K562 (cell line): ENCODE results near the gene NUP43. TPM values are rescaled to one million over a fixed set of nuclear protein-coding genes. Genes with fewer than 3 reads are reported as not detected.

ENCODE experiments used
- ATAC-seq: fragments of 200-7000 bp; cut with Tn5 transposase; 3 replicates; pipeline ENCODE4 v1.9.1; 2020; ENCODE audit warnings: moderate library complexity
- BruUV-seq: library from RNA; stranded (reverse); fragments of 400-500 nt; replicated peaks from 2 replicates; lab custom pipeline; 2021; lab: Mats Ljungman, UMichigan
- CTCF ChIA-PET: fragments of 300-600 bp; formaldehyde crosslinking; extraction: SDS; loops from one replicate; lab custom pipeline; 2021; ENCODE audit warnings: low intra/inter-chr PET ratio; lab: Yijun Ruan, JAX
- POLR2A ChIA-PET: fragments of 300-600, 350-650 bp; sonication (Branson Sonifier 250); formaldehyde crosslinking; extraction: SDS; loops from one replicate; lab custom pipeline; 2021; ENCODE audit warnings: antibody characterized with exemption, inconsistent platforms; lab: Yijun Ruan, JAX
- DNase-seq, 4 experiments: peaks; one replicate each; pipeline versions ENCODE4 v3.0.0 to v3.0.0-alpha.2; 2011 to 2018; ENCODE audit warnings: low spot score in 3 of 4, mixed read lengths in 3 of 4; ENCODE audit errors: extremely low read depth in 1 of 4
- FAIRE-seq: peaks from 2 replicates; lab custom pipeline; 2011; peaks lifted over from hg19 to GRCh38; lab: Jason Lieb, UNC
- H2AFZ ChIP-seq: 2 replicates; pipeline ENCODE4 v1.6.0; 2011; ENCODE audit warnings: low read depth, low read length, control low read depth, inconsistent platforms
- H3K27ac ChIP-seq: fragments of 200-600 bp; 3 replicates; pipeline ENCODE4 v1.8.0; 2011; ENCODE audit warnings: low read depth, mild to moderate bottlenecking, control low read depth, inconsistent platforms, low read length, moderate library complexity, mixed read lengths; ENCODE audit errors: extremely low read depth
- H3K27me3 ChIP-seq, 2 experiments: fragments of 300-600 bp in 1 of 2; 2 replicates in 1 of 2; 3 replicates in 1 of 2; pipeline versions ENCODE4 v1.6.0 to v1.8.0; 2011; ENCODE audit warnings: inconsistent platforms in 2 of 2, low read length in 2 of 2, mild to moderate bottlenecking in 1 of 2, mixed read lengths in 1 of 2, moderate library complexity in 1 of 2; ENCODE audit not compliant: control insufficient read depth in 2 of 2, insufficient read depth in 2 of 2
- H3K36me3 ChIP-seq: fragments of 300-600 bp; 3 replicates; pipeline ENCODE4 v1.8.0; 2011; ENCODE audit warnings: mild to moderate bottlenecking, low read length, inconsistent platforms; ENCODE audit not compliant: control insufficient read depth, insufficient read depth
- H3K4me1 ChIP-seq, 2 experiments: fragments of 200-600 bp in 1 of 2; replicated peaks in 1 of 2; 2 replicates in 1 of 2; 3 replicates in 1 of 2; pipeline versions ENCODE4 v1.5.1 to v1.8.0; 2011; ENCODE audit warnings: inconsistent platforms in 2 of 2, low read length in 2 of 2, mild to moderate bottlenecking in 1 of 2, mixed read lengths in 1 of 2, moderate library complexity in 1 of 2; ENCODE audit not compliant: control insufficient read depth in 2 of 2, insufficient read depth in 2 of 2
- H3K4me2 ChIP-seq: 2 replicates; pipeline ENCODE4 v1.6.1; 2011; ENCODE audit warnings: low read length, control low read depth, inconsistent platforms, mixed read lengths; ENCODE audit not compliant: insufficient read depth
- H3K4me3 ChIP-seq: fragments of 200-600 bp; sonication (generic), shearing (Covaris generic); 2 replicates; pipeline ENCODE4 v1.5.1; 2016; ENCODE audit warnings: control low read depth, inconsistent platforms
- H3K79me2 ChIP-seq: fragments of 200-600 bp; 3 replicates; pipeline ENCODE4 v1.8.0; 2011; ENCODE audit warnings: low read length, inconsistent platforms; ENCODE audit not compliant: control insufficient read depth, insufficient read depth
- H3K9ac ChIP-seq, 2 experiments: 2 replicates each; pipeline versions ENCODE4 v1.6.0 to v1.6.1; 2011; ENCODE audit warnings: low read depth in 2 of 2, low read length in 2 of 2, control low read depth in 1 of 2, inconsistent platforms in 1 of 2, mild to moderate bottlenecking in 1 of 2, mixed read lengths in 1 of 2; ENCODE audit not compliant: insufficient read depth in 1 of 2
- H3K9me1 ChIP-seq: one replicate; pipeline ENCODE4 v1.6.0; 2011; ENCODE audit warnings: inconsistent platforms, mild to moderate bottlenecking, low read length, moderate library complexity; ENCODE audit not compliant: control insufficient read depth, insufficient read depth
- H3K9me3 ChIP-seq: replicated peaks from 2 replicates; pipeline ENCODE4 v1.5.1; 2011; ENCODE audit warnings: low read depth, low read length, inconsistent platforms; ENCODE audit not compliant: control insufficient read depth, insufficient read depth
- H4K20me1 ChIP-seq: replicated peaks from 2 replicates; pipeline ENCODE4 v1.6.1; 2011; ENCODE audit warnings: low read length, inconsistent platforms, mixed read lengths; ENCODE audit not compliant: control insufficient read depth, insufficient read depth
- CEBPB ChIP-seq: fragments of 450-650 bp; IDR thresholded peaks from 2 replicates; pipeline ENCODE4 v1.6.1; 2016; ENCODE audit warnings: missing genetic modification characterization, missing compliant biosample characterization
- CEBPG ChIP-seq, 3 experiments: fragments of 200-800 bp in 1 of 3; sonication (Bioruptor generic) in 1 of 3; sonication (generic) in 1 of 3; formaldehyde crosslinking in 1 of 3; IDR thresholded peaks in 2 of 3; conservative IDR thresholded peaks in 1 of 3; 2 replicates each; pipeline versions ENCODE4 v1.6.1 to v1.8.0; 2016 to 2022; ENCODE audit warnings: missing compliant biosample characterization in 2 of 3, missing genetic modification characterization in 2 of 3, mild to moderate bottlenecking in 1 of 3, missing genetic modification reagents in 1 of 3
- POLR2AphosphoS5 ChIP-seq: IDR thresholded peaks from 2 replicates; pipeline ENCODE4 v1.6.1; 2011; ENCODE audit warnings: mild to moderate bottlenecking, low read depth, low read length, moderate library complexity; ENCODE audit not compliant: control insufficient read depth, insufficient read depth
- RBM25 ChIP-seq: fragments of 200-400 bp; formaldehyde crosslinking; IDR thresholded peaks from 2 replicates; pipeline ENCODE4 v1.6.1; 2018; ENCODE audit warnings: low read length, low read depth, moderate library complexity; ENCODE audit not compliant: severe bottlenecking
- RFX5 ChIP-seq: IDR thresholded peaks from 2 replicates; pipeline ENCODE4 v1.6.1; 2011; ENCODE audit warnings: low read depth, mild to moderate bottlenecking, improper control_type of control experiment, low read length
- WGBS: fragments of 100-300 bp; shearing (Covaris generic); methylation state at CpG from one replicate; pipeline ENCODE4 v1.1.6; 2016; ENCODE audit warnings: low coverage, mixed read lengths; ENCODE audit not compliant: insufficient coverage; ENCODE audit errors: missing lambda C conversion rate; 5-methylcytosine and 5-hydroxymethylcytosine counted together
- in situ Hi-C: fragments of 300-500 bp; cut with MboI; formaldehyde crosslinking; loops from 4 replicates; pipeline ENCODE4 v1.15.0; 2018; ENCODE audit warnings: inconsistent platforms, mixed read lengths
- intact Hi-C: fragments of 100-400 bp; cut with micrococcal nuclease; formaldehyde crosslinking; loops from 2 replicates; pipeline ENCODE4 v1.14.2; 2022
- polyA plus RNA-seq, 8 experiments: library from polyadenylated mRNA; depleted of rRNA in 4 of 8; stranded (reverse) in 5 of 8; unstranded in 3 of 8; fragments of >200 nt; fragmentation: Nextera tagmentation in 2 of 8; fragmentation: Illumina TruSeq in 1 of 8; extraction: Ambion mirVana in 2 of 8; extraction: Trizol in 1 of 8; gene quantifications; 2 replicates each; pipeline versions ENCODE4 v1.2.1 to v1.2.3, GENCODE V29; 2011 to 2014; ENCODE audit warnings: inconsistent platforms in 1 of 8, missing spikeins in 1 of 8
- total RNA-seq, 7 experiments: library from RNA; depleted of rRNA in 6 of 7; stranded (reverse); fragments of >200 nt in 6 of 7; fragmentation: Illumina TruSeq in 2 of 7; extraction: Trizol in 2 of 7; gene quantifications; 2 replicates each; pipeline versions ENCODE4 v1.2.1 to v1.2.3, GENCODE V29; 2011 to 2021; ENCODE audit warnings: low replicate concordance in 1 of 7
- TF ChIP-seq, protein P1 (sequence below): fragments of 200-800 bp; sonication (Bioruptor generic); IDR thresholded peaks from 2 replicates; pipeline ENCODE4 v1.6.1; 2017; ENCODE audit warnings: missing genetic modification characterization, missing compliant biosample characterization

Gene NUP43
- total and polyA plus RNA-seq, 9 of the 15 experiments (the other 6 are each of a cell fraction or from before 2014, with no cell fraction given), result 28.9 to 136 (median 67.4) TPM

GRCh38 chr6:149752600-149753373 is 6.5 kb upstream of the NUP43 start:
- ATAC-seq, result no peak
- Histone ChIP-seq H2AFZ (no peak overlapping the region), H3K27ac (peak overlapping the region; percentile 27; the same call in 1 of the 3 replicates), H3K4me2 (peak overlapping the region; percentile 59), H3K4me3 (peak overlapping the region; percentile 7; the same call in 1 of the 2 replicates), H4K20me1 (peaks cover 20% of the 10 kb centered on the region), H3K79me2 (peaks cover 83% of the 10 kb centered on the region), H3K27me3 (no peaks in the 10 kb centered on the region), H3K36me3 (peaks cover 50% of the 10 kb centered on the region), H3K9me3 (0 out of 2 replicates have a peak, but pooled peaks cover 2% of the 10 kb centered on the region), H3K9ac (0 out of 4 replicates have a peak overlapping the region, but pooled peaks of 1 of the 2 experiments have one; percentile 4), H3K9me1 (no peaks in the 10 kb centered on the region), H3K4me1 (peaks cover 33 to 34% of the 10 kb centered on the region in 2 experiments)
- 61% methylated on average over 4 of the region's 4 CpGs for WGBS
- no peak for FAIRE-seq
- intact Hi-C loops, result loop anchor here (5.0 kb wide), 1 partner anchor 35 kb away; the partner anchor contains the start of gene LATS1
- ChIA-PET CTCF (no interaction called here), POLR2A (interaction anchor here (0.6 to 2.2 kb wide), 3 partner anchors 11 to 181 kb away, joined by 3 to 5 read pairs (median 3); no protein-coding TSS in a partner anchor)
- BruUV-seq, result TSS peak; percentile 8
- DNase-seq, result no peak
- in situ Hi-C loops, result no loop called here
- TF ChIP-seq RBM25, result peak; percentile 28
- TF ChIP-seq RFX5, result no peak
- TF ChIP-seq CEBPG (CRISPR knock-in tag; IDR thresholded peaks at IDR 0.05), result no peak
- peak in 1 of 2 experiments; percentile 32; a peak in 1 of 4 replicates for TF ChIP-seq CEBPG (tag; conservative IDR thresholded peaks at IDR 0.05 in 1 of 2, IDR thresholded peaks at IDR 0.05 in 1 of 2)
- peak; percentile 27; the same call in 1 of the 2 replicates for TF ChIP-seq POLR2AphosphoS5
- TF ChIP-seq CEBPB (tag), result peak; percentile 53
- TF ChIP-seq, protein P1, sequence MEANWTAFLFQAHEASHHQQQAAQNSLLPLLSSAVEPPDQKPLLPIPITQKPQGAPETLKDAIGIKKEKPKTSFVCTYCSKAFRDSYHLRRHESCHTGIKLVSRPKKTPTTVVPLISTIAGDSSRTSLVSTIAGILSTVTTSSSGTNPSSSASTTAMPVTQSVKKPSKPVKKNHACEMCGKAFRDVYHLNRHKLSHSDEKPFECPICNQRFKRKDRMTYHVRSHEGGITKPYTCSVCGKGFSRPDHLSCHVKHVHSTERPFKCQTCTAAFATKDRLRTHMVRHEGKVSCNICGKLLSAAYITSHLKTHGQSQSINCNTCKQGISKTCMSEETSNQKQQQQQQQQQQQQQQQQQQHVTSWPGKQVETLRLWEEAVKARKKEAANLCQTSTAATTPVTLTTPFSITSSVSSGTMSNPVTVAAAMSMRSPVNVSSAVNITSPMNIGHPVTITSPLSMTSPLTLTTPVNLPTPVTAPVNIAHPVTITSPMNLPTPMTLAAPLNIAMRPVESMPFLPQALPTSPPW, result no peak
